ENCODE measurements around the gene ZNF12.

- no peak for TF ChIP-seq IRF3 (IDR thresholded peaks at IDR 0.05; ENCODE audit: low read depth, low read length)
- no peak for TF ChIP-seq NFIC (IDR thresholded peaks at IDR 0.05; ENCODE audit: borderline replicate concordance)
- TF ChIP-seq, protein P1, sequence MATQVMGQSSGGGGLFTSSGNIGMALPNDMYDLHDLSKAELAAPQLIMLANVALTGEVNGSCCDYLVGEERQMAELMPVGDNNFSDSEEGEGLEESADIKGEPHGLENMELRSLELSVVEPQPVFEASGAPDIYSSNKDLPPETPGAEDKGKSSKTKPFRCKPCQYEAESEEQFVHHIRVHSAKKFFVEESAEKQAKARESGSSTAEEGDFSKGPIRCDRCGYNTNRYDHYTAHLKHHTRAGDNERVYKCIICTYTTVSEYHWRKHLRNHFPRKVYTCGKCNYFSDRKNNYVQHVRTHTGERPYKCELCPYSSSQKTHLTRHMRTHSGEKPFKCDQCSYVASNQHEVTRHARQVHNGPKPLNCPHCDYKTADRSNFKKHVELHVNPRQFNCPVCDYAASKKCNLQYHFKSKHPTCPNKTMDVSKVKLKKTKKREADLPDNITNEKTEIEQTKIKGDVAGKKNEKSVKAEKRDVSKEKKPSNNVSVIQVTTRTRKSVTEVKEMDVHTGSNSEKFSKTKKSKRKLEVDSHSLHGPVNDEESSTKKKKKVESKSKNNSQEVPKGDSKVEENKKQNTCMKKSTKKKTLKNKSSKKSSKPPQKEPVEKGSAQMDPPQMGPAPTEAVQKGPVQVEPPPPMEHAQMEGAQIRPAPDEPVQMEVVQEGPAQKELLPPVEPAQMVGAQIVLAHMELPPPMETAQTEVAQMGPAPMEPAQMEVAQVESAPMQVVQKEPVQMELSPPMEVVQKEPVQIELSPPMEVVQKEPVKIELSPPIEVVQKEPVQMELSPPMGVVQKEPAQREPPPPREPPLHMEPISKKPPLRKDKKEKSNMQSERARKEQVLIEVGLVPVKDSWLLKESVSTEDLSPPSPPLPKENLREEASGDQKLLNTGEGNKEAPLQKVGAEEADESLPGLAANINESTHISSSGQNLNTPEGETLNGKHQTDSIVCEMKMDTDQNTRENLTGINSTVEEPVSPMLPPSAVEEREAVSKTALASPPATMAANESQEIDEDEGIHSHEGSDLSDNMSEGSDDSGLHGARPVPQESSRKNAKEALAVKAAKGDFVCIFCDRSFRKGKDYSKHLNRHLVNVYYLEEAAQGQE (IDR thresholded peaks at IDR 0.05; ENCODE audit: low read depth, low read length): no peak
- TF ChIP-seq ELF1 (IDR thresholded peaks at IDR 0.05): no peak
- TF ChIP-seq, protein P2, sequence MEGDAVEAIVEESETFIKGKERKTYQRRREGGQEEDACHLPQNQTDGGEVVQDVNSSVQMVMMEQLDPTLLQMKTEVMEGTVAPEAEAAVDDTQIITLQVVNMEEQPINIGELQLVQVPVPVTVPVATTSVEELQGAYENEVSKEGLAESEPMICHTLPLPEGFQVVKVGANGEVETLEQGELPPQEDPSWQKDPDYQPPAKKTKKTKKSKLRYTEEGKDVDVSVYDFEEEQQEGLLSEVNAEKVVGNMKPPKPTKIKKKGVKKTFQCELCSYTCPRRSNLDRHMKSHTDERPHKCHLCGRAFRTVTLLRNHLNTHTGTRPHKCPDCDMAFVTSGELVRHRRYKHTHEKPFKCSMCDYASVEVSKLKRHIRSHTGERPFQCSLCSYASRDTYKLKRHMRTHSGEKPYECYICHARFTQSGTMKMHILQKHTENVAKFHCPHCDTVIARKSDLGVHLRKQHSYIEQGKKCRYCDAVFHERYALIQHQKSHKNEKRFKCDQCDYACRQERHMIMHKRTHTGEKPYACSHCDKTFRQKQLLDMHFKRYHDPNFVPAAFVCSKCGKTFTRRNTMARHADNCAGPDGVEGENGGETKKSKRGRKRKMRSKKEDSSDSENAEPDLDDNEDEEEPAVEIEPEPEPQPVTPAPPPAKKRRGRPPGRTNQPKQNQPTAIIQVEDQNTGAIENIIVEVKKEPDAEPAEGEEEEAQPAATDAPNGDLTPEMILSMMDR (IDR thresholded peaks at IDR 0.05): no peak
- TF ChIP-seq PBX3 (IDR thresholded peaks at IDR 0.05): no peak
- TF ChIP-seq TAF1 (IDR thresholded peaks at IDR 0.05; ENCODE audit: borderline replicate concordance, low read depth, low read length): no peak
- TF ChIP-seq POLR2AphosphoS5 (IDR thresholded peaks at IDR 0.05; ENCODE audit: low read depth, low read length): no peak
- TF ChIP-seq CHD2 (IDR thresholded peaks at IDR 0.05; ENCODE audit: low read length, partially characterized antibody): no peak
- no peak for TF ChIP-seq RAD21 (IDR thresholded peaks at IDR 0.05; ENCODE audit: low read length)
- no peak for TF ChIP-seq MAX (IDR thresholded peaks at IDR 0.05; ENCODE audit: low read depth)
Observed at GRCh38 chr7:6700793-6701192, 6.0 kb downstream of the ZNF12 start.
